H9 (cell line): Measurements from ENCODE around the gene MAST2. TPM values are rescaled to one million over a fixed set of nuclear protein-coding genes. Genes with fewer than 3 reads are reported as not detected.

Experiments
- DNase-seq: peaks from one replicate; pipeline ENCODE4 v3.0.0-alpha.2; 2017
- H2AFZ ChIP-seq: one replicate; pipeline ENCODE4 v1.6.1; 2013; ENCODE audit warnings: mild to moderate bottlenecking, low read length, control low read depth, moderate library complexity
- H2AK5ac ChIP-seq: 2 replicates; pipeline ENCODE4 v1.6.1; 2013; ENCODE audit warnings: low read length, control low read depth, mixed read lengths; ENCODE audit not compliant: insufficient read length
- H2BK120ac ChIP-seq: one replicate; pipeline ENCODE4 v1.6.1; 2013; ENCODE audit warnings: low read depth, mild to moderate bottlenecking, low read length, control low read depth, inconsistent platforms; ENCODE audit not compliant: poor library complexity, severe bottlenecking
- H2BK12ac ChIP-seq: 2 replicates; pipeline ENCODE4 v1.6.1; 2013; ENCODE audit warnings: low read length, control low read depth, mixed read lengths, low read depth; ENCODE audit not compliant: insufficient read length
- H2BK15ac ChIP-seq: 2 replicates; pipeline ENCODE4 v1.6.1; 2013; ENCODE audit warnings: low read depth, low read length, control low read depth
- H2BK20ac ChIP-seq: one replicate; pipeline ENCODE4 v1.6.1; 2013; ENCODE audit warnings: low read depth, mild to moderate bottlenecking, low read length, control low read depth, inconsistent platforms; ENCODE audit not compliant: poor library complexity, severe bottlenecking
- H2BK5ac ChIP-seq: 2 replicates; pipeline ENCODE4 v1.6.1; 2013; ENCODE audit warnings: low read length, control low read depth, mixed read lengths; ENCODE audit not compliant: insufficient read length
- H3K14ac ChIP-seq: 2 replicates; pipeline ENCODE4 v1.6.1; 2013; ENCODE audit warnings: low read length, control low read depth; ENCODE audit not compliant: insufficient read depth
- H3K18ac ChIP-seq: 2 replicates; pipeline ENCODE4 v1.6.1; 2013; ENCODE audit warnings: low read depth, mild to moderate bottlenecking, mixed read lengths, low read length, control low read depth; ENCODE audit not compliant: insufficient read length
- H3K23ac ChIP-seq: 2 replicates; pipeline ENCODE4 v1.6.1; 2013; ENCODE audit warnings: low read length, control low read depth, mixed read lengths, low read depth; ENCODE audit not compliant: insufficient read length
- H3K23me2 ChIP-seq: 2 replicates; pipeline ENCODE4 v1.6.1; 2013; ENCODE audit warnings: low read depth, mild to moderate bottlenecking, mixed read lengths, low read length, control low read depth; ENCODE audit not compliant: insufficient read length, poor library complexity, severe bottlenecking
- H3K27ac ChIP-seq: 2 replicates; pipeline ENCODE4 v1.5.1; 2013; ENCODE audit warnings: low read length, control low read depth, mixed read lengths, low read depth; ENCODE audit not compliant: insufficient read length
- H3K27me3 ChIP-seq: 2 replicates; pipeline ENCODE4 v1.6.1; 2013; ENCODE audit warnings: low read length, control low read depth, inconsistent platforms; ENCODE audit not compliant: insufficient read depth
- H3K4ac ChIP-seq: 2 replicates; pipeline ENCODE4 v1.6.1; 2013; ENCODE audit warnings: low read depth, mild to moderate bottlenecking, control low read depth, inconsistent platforms, low read length, moderate library complexity
- H3K4me1 ChIP-seq: 2 replicates; pipeline ENCODE4 v1.6.1; 2013; ENCODE audit warnings: low read length, control low read depth, inconsistent platforms; ENCODE audit not compliant: insufficient read depth
- H3K4me2 ChIP-seq: 2 replicates; pipeline ENCODE4 v1.6.1; 2013; ENCODE audit warnings: low read length, control low read depth, mixed read lengths; ENCODE audit not compliant: insufficient read length, insufficient read depth
- H3K56ac ChIP-seq: 2 replicates; pipeline ENCODE4 v1.6.1; 2013; ENCODE audit warnings: low read depth, mild to moderate bottlenecking, mixed read lengths, low read length, control low read depth; ENCODE audit not compliant: insufficient read length
- H3K79me1 ChIP-seq: 2 replicates; pipeline ENCODE4 v1.6.1; 2013; ENCODE audit warnings: low read depth, mild to moderate bottlenecking, moderate library complexity, low read length, control low read depth, inconsistent platforms; ENCODE audit not compliant: insufficient read depth, poor library complexity, severe bottlenecking
- H3K79me2 ChIP-seq: 2 replicates; pipeline ENCODE4 v1.6.1; 2013; ENCODE audit warnings: low read length, control low read depth, inconsistent platforms; ENCODE audit not compliant: insufficient read depth
- H3K9ac ChIP-seq: 2 replicates; pipeline ENCODE4 v1.6.1; 2013; ENCODE audit warnings: low read length, control low read depth, mixed read lengths; ENCODE audit not compliant: insufficient read length; ENCODE audit errors: extremely low read depth
- H3K9me3 ChIP-seq: one replicate; pipeline ENCODE4 v1.6.1; 2013; ENCODE audit warnings: low read depth, low read length, inconsistent platforms; ENCODE audit not compliant: control insufficient read depth
- H3T11ph ChIP-seq: one replicate; pipeline ENCODE4 v1.6.1; 2013; ENCODE audit warnings: mild to moderate bottlenecking, low read length, control low read depth, inconsistent platforms
- H4K20me1 ChIP-seq: one replicate; pipeline ENCODE4 v1.6.1; 2013; ENCODE audit not compliant: control insufficient read depth, insufficient read length, insufficient read depth
- H4K5ac ChIP-seq: 2 replicates; pipeline ENCODE4 v1.6.1; 2013; ENCODE audit warnings: low read depth, mild to moderate bottlenecking, mixed read lengths, low read length, control low read depth; ENCODE audit not compliant: insufficient read length
- H4K8ac ChIP-seq: replicated peaks from 2 replicates; pipeline ENCODE4 v1.6.1; 2013; ENCODE audit warnings: low read length, control low read depth, mixed read lengths, low read depth; ENCODE audit not compliant: insufficient read length
- H4K91ac ChIP-seq: 2 replicates; pipeline ENCODE4 v1.6.1; 2013; ENCODE audit warnings: low read depth, mild to moderate bottlenecking, moderate library complexity, mixed read lengths, low read length, control low read depth; ENCODE audit not compliant: insufficient read length
- H3K27ac Mint-ChIP-seq, 3 experiments: 2 replicates in 2 of 3; 3 replicates in 1 of 3; pipeline ENCODE4 v1.8.0; 2020 to 2021; ENCODE audit warnings: mixed read lengths in 3 of 3, mild to moderate bottlenecking in 1 of 3, moderate library complexity in 1 of 3
- H3K27me3 Mint-ChIP-seq: 2 replicates; pipeline ENCODE4 v1.8.0; 2021; ENCODE audit warnings: low read depth, mild to moderate bottlenecking, moderate library complexity, mixed read lengths
- H3K36me3 Mint-ChIP-seq, 3 experiments: 2 replicates in 2 of 3; 3 replicates in 1 of 3; pipeline ENCODE4 v1.8.0; 2020 to 2021; ENCODE audit warnings: low read depth in 3 of 3, mixed read lengths in 3 of 3; ENCODE audit not compliant: insufficient read depth in 1 of 3
- H3K4me1 Mint-ChIP-seq, 2 experiments: 2 replicates each; pipeline ENCODE4 v1.8.0; 2020; ENCODE audit warnings: mixed read lengths in 2 of 2
- H3K4me3 Mint-ChIP-seq, 2 experiments: 2 replicates in 1 of 2; 3 replicates in 1 of 2; pipeline ENCODE4 v1.8.0; 2020 to 2021; ENCODE audit warnings: mild to moderate bottlenecking in 2 of 2, mixed read lengths in 2 of 2, moderate library complexity in 1 of 2
- H3K9me3 Mint-ChIP-seq, 2 experiments: 2 replicates in 1 of 2; 3 replicates in 1 of 2; pipeline ENCODE4 v1.8.0; 2020; ENCODE audit warnings: mild to moderate bottlenecking in 2 of 2, mixed read lengths in 2 of 2, moderate library complexity in 1 of 2
- CTCF ChIP-seq: fragments of 200-600 bp; sonication (generic); conservative IDR thresholded peaks from 3 replicates; pipeline ENCODE4 v1.8.0; 2021; ENCODE audit warnings: antibody characterized with exemption, mild to moderate bottlenecking
- WGBS: extraction: QIAGEN DNeasy Blood & Tissue Kit; methylation state at CpG from one replicate; pipeline ENCODE4 v1.1.7; 2013; ENCODE audit warnings: missing lambda C conversion rate, low lambda C conversion rate, mixed read lengths; ENCODE audit not compliant: insufficient read length; ENCODE audit errors: extremely low coverage; 5-methylcytosine and 5-hydroxymethylcytosine counted together
- total RNA-seq: library from RNA; stranded (reverse); gene quantifications from 2 replicates; pipeline ENCODE4 v1.2.1, GENCODE V29; 2021

MAST2 gene
- total RNA-seq, 1 experiment from 2014 or later, result 28.8 TPM

GRCh38 chr1:45929257-45929687 is 125.9 kb downstream of the MAST2 start:
- no peaks in the 10 kb centered on the region for H3K36me3 Mint-ChIP-seq

More at GRCh38 chr1:45929257-45929687, 125.9 kb downstream of the MAST2 start:
- Histone ChIP-seq H3K27me3 (no peaks in the 10 kb centered on the region), H3K27ac (peak overlapping the region; percentile 78), H3K79me2 (no peaks in the 10 kb centered on the region), H2BK120ac (no peak overlapping the region), H3K56ac (no peak overlapping the region), H2BK15ac (no peak overlapping the region), H3K79me1 (no peaks in the 10 kb centered on the region), H3K4me2 (peak overlapping the region; percentile 18), H2AFZ (no peak overlapping the region), H4K5ac (no peak overlapping the region), H3K18ac (no peak overlapping the region), H2BK20ac (no peak overlapping the region), H2BK12ac (no peak overlapping the region), H3K23me2 (no peaks in the 10 kb centered on the region), H2AK5ac (no peak overlapping the region), H3K9ac (no peak overlapping the region), H3K14ac (no peak overlapping the region), H3K4ac (no peak overlapping the region), H2BK5ac (no peak overlapping the region), H3K4me1 (peaks cover 22% of the 10 kb centered on the region), H4K8ac (no peak overlapping the region), H3T11ph (peak overlapping the region; percentile 45), H3K23ac (no peak overlapping the region), H3K9me3 (no peaks in the 10 kb centered on the region), H4K91ac (no peak overlapping the region), H4K20me1 (no peaks in the 10 kb centered on the region)
- Mint-ChIP-seq H3K27me3 (no peaks in the 10 kb centered on the region), H3K4me3 (peak overlapping the region; percentile 40 to 66; a peak in 4 of 5 replicates), H3K4me1 (peaks cover 61 to 63% of the 10 kb centered on the region in 2 experiments), H3K9me3 (no peaks in the 10 kb centered on the region), H3K27ac (peak overlapping the region; percentile 95 to 99 (median 96))
- DNase-seq, result peak; percentile 61
- no peak for TF ChIP-seq CTCF
- no CpG with 5 or more reads among the region's 2 CpGs for WGBS
